Endothelial cell of umbilical vein (primary cell): ENCODE measurements around the gene ECHDC1.

Experiments
- CTCF ChIP-seq, 2 donors: IDR thresholded peaks; 1 replicate in 1 of 2; 2 replicates in 1 of 2; pipeline ENCODE4 v1.5.1; 2011; ENCODE audit warnings: low read length in 2 of 2, mild to moderate bottlenecking in 2 of 2, moderate library complexity in 2 of 2, control low read depth in 1 of 2, inconsistent platforms in 1 of 2, low read depth in 1 of 2; ENCODE audit not compliant: insufficient read depth in 1 of 2; ENCODE audit errors: extremely low read depth in 1 of 2
- FOS ChIP-seq: IDR thresholded peaks from 2 replicates; pipeline ENCODE4 v1.6.1; 2011; ENCODE audit warnings: mild to moderate bottlenecking, low read length, moderate library complexity, borderline replicate concordance; ENCODE audit not compliant: insufficient read depth
- GATA2 ChIP-seq: IDR thresholded peaks from 2 replicates; pipeline ENCODE4 v1.7.0; 2011; ENCODE audit warnings: low read depth, mild to moderate bottlenecking, moderate library complexity, mixed read lengths, low read length; ENCODE audit not compliant: insufficient read length, insufficient read depth
- JUN ChIP-seq: IDR thresholded peaks from 2 replicates; pipeline ENCODE4 v1.6.1; 2011; ENCODE audit warnings: borderline replicate concordance, low read depth; ENCODE audit not compliant: insufficient read length, insufficient read depth
- POLR2A ChIP-seq: IDR thresholded peaks from 2 replicates; pipeline ENCODE4 v1.6.1; 2012; ENCODE audit warnings: low read depth, mild to moderate bottlenecking, control low read depth, low read length
- POLR2AphosphoS5 ChIP-seq: IDR thresholded peaks from 2 replicates; pipeline ENCODE4 v1.6.1; 2012; ENCODE audit warnings: low read depth, mild to moderate bottlenecking, control low read depth, low read length, moderate library complexity; ENCODE audit not compliant: insufficient read depth

- TF ChIP-seq CTCF (IDR thresholded peaks at IDR 0.05; ENCODE audit: extremely low read depth in 1 of 2, insufficient read depth in 1 of 2, low read depth in 1 of 2, low read length in 2 of 2) (no peak), FOS (no peak), GATA2 (no peak), JUN (no peak), POLR2AphosphoS5 (no peak), POLR2A (no peak)
Measured at GRCh38 chr6:127345521-127345920, 2.1 kb upstream of the ECHDC1 start.
